Activated CD4-positive, alpha-beta T cell treated with anti-CD3 and anti-CD28 coated beads for 48 hours (primary cell): Measurements from ENCODE around the gene ITCH.
"Not testable (repeated sequence)": the region's sequence is repeated elsewhere in the genome, so short reads cannot be mapped to it uniquely, and the experiment has no call there.

Experiments used
- DNase-seq: peaks from one replicate; pipeline ENCODE4 v3.0.0-alpha.2; 2020

Gene ITCH

GRCh38 chr20:34363062-34363464, at the start of gene ITCH:
Gene ITCH, plus strand, starts transcription at chr20:34363273. Its CDS starts 30,539 bp downstream, at chr20:34393812.
- DNase-seq = peak; percentile 96

GRCh38 chr20:34315236-34315635, 47.8 kb upstream of the ITCH start:
- DNase-seq = no peak

- DNase-seq = no peak
Observed at GRCh38 chr20:34316196-34316814, 46.8 kb upstream of the ITCH start.

GRCh38 chr20:34318609-34319443, 44.2 kb upstream of the ITCH start:
- no peak for DNase-seq

- DNase-seq = no peak
Observed at GRCh38 chr20:34320861-34321260, 42.2 kb upstream of the ITCH start.

- no peak for DNase-seq
Observed at GRCh38 chr20:34322267-34323105, 40.6 kb upstream of the ITCH start.

GRCh38 chr20:34324541-34324940, 38.5 kb upstream of the ITCH start:
- DNase-seq = no peak

GRCh38 chr20:34328207-34328606, 34.9 kb upstream of the ITCH start:
- DNase-seq = not testable (repeated sequence)

GRCh38 chr20:34328928-34329677, 34.0 kb upstream of the ITCH start:
- DNase-seq = no peak

GRCh38 chr20:34330861-34331544, 32.1 kb upstream of the ITCH start:
- not testable (repeated sequence) for DNase-seq

- DNase-seq = no peak
Observed at GRCh38 chr20:34331838-34332237, 31.2 kb upstream of the ITCH start.

GRCh38 chr20:34332262-34332920, 30.7 kb upstream of the ITCH start:
- DNase-seq = no peak

GRCh38 chr20:34333786-34334185, 29.3 kb upstream of the ITCH start:
- DNase-seq = no peak

- no peak for DNase-seq
Observed at GRCh38 chr20:34334654-34335407, 28.2 kb upstream of the ITCH start.

- DNase-seq = no peak
Observed at GRCh38 chr20:34337544-34337943, 25.5 kb upstream of the ITCH start.

GRCh38 chr20:34337982-34338726, 24.9 kb upstream of the ITCH start:
- no peak for DNase-seq

- DNase-seq = not testable (repeated sequence)
Observed at GRCh38 chr20:34340726-34341125, 22.3 kb upstream of the ITCH start.

GRCh38 chr20:34341199-34341598, 21.9 kb upstream of the ITCH start:
- DNase-seq = not testable (repeated sequence)

GRCh38 chr20:34343458-34344211, 19.4 kb upstream of the ITCH start:
- DNase-seq = no peak
